ENCODE data around the gene GABRA5.

- TF ChIP-seq POLR2A (IDR thresholded peaks at IDR 0.05; ENCODE audit: low read depth, low read length), result no peak
- no peak for TF ChIP-seq TAF1 (IDR thresholded peaks at IDR 0.05; ENCODE audit: low read depth, low read length)
- no peak for TF ChIP-seq POLR2AphosphoS5 (IDR thresholded peaks at IDR 0.05; ENCODE audit: low read depth, low read length)
- TF ChIP-seq SPI1 (IDR thresholded peaks at IDR 0.05; ENCODE audit: low read depth, low read length), result no peak
- TF ChIP-seq POU2F2 (IDR thresholded peaks at IDR 0.05; ENCODE audit: low read depth, low read length), result no peak
- TF ChIP-seq PAX5 (IDR thresholded peaks at IDR 0.05; ENCODE audit: insufficient read depth, low read length, severe bottlenecking), result no peak
These were observed 23.6 kb downstream of the GABRA5 start for GRCh38 chr15:26890451-26890850.
